GM19372 (cell line): ENCODE data around the gene KAT6B.

ENCODE experiments used
- ATAC-seq: cut with Tn5 transposase; IDR thresholded peaks from one replicate; pipeline ENCODE4 v1.9.1; 2021; ENCODE audit warnings: mild to moderate bottlenecking, low read depth, moderate library complexity; ENCODE audit not compliant: unreplicated experiment

KAT6B gene

DNA sequence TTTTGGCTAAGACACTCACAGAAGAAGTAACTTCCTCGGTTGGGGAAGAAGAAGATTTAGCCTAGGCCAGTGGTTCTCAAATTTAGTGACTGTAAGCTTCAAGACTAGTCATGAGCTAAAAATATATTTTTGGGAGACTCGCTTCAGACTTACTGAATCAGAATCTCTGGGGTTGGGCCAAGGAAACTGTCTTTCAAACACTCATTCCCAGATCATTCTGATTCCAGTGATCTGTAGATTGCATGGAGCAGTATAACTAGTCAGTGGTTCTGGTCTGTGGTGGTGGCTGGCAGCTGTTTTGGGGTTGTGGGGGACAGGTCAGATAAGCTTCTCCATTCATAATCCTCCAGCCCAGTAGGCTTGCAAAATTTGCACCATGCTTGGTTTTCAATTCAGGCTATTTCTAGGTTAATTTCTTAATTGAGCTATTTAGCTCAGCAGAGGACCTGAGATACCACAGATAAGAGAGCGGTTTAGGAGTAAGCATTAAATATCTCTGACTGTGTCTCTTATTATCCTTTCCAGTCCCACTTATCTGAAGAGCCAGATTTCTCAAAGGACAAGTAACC lies 3.8 kb upstream of the KAT6B start:
- ATAC-seq = no peak

DNA sequence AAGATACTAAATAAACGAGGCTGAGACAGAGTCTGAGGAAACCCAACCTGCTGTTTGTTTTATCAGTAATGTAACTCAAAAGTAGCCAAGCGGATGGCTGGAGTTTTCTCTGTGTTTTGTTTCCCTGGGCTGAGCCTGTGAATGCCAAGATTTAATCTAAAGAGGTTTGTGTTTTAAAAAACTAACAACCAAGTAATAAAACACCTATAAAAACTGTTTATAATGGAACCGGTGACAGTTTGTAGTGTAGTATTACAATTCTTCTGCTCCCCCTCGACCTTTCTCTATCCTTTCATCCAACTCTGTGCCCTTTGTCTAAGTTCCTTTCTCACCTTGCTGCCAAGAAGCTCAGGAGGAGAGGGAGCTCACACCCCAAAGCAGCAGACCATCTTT lies 2.6 kb upstream of the KAT6B start:
- ATAC-seq = no peak

DNA sequence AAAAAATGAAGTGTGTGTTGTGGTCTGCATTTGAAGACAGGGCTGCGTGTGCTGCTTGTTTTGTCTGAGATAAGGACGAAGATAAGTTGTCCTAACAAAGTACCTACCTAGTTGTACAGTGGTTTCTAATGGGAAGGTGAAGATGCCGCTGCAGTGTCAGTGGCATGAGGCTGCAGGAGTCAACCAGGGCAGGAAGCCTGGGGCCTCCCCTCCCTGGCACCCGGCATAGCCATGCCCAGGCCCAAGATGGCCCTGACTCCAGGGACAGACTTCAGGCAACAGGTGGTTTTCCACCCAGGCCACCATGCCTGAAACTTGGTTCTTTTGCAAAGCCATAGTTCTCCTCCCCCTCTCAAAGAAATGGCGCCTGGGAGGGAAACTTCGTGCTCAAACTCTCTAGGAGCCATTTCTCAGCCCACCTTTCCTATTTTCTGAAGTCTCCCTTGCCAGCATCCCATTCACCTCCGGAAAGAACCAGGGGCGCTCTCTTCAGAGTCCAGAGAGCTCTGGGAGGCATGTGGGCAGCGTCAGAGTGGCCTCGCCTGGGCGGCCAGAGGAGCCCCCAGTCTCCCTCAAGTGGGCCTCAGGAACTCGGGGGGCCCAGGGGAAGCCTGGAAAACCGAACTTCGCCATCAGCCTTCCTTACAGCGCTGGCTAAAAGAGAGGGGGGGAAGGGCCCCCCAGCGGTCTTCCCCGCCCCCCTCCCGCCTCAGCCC lies 2.1 kb upstream of the KAT6B start:
- no peak for ATAC-seq

DNA sequence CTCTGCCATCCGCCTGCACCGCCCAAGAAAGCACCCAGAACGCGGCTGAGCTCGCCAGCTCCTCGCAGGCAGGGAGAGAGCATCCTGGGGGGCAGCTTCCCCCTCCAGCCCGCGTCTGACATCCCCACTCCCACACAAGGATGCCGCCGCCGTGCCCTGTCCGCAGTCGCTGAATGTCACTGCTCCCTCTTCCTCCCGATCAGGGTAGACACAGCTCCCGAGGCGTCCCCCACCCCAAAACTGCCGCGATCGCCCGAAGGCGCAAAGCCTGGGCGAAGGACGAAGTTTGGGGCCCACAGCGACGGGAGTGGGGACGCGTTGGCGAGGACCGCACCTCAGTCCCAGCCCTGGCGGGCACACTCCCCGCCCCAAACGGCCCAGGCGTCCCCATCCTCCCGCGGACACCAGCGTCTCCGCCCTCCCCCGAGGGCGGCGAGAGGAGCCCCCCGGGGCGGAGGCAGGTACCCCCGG lies 1.5 kb upstream of the KAT6B start:
- no peak for ATAC-seq

DNA sequence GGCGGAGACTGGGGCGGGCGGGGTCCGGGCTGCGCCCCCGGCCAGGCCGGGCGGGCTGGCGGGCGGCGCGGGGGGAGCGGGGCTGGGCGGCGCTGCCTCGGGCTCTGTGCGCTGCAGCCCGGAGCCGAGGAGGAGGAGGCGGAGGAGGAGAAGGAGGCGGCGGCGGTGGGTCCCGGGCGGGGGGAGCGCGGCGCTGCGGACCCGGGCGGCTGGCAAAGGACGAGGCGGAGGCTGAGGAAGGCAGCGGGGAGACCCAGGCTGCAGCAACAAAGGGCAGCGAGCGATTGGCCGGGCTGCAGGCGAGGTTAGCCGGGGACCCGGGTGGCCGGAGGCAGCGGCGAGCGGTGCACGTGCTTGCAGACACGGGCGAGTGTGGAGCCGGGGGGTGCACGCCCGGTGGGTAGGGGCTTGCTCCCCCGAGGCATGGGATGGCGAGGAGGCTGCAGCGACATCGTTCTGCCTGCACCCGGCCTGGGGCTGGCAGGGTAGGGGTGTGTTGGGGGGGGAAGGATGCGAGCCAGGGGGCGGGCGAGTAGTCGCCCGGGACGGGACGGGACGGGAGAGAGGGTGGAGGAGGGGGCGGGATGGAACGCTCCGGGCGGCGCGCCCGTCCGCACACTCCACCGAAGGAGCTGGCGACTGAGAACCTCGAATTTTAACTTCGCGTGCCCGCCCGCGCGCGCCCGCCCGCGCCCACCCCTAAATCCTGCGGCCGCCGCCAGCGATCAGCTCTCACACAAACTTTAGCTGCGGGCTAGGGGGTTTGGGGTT lies 844 bp upstream of the KAT6B start:
- no peak for ATAC-seq

DNA sequence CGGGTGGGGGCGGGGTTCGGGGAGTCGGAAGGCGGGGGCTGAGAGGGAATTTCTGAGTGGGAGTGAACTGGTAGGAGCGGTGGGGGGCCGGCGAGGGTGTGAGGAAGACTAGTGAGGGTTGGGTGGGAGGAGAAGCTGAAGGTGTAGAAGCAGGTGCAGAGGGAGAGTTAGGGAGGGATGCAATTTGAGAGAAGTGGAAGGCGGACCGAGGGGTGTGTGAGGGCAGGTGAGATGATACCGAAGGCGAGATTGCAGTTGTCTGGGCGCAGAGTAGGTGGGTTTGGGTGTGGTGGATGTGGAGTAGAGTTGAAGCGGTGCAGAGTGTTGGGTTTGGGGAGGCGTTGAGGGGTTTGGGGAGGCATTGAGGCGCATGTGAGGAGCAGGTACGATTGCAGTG lies 643 bp downstream of the KAT6B start:
- ATAC-seq = no peak

DNA sequence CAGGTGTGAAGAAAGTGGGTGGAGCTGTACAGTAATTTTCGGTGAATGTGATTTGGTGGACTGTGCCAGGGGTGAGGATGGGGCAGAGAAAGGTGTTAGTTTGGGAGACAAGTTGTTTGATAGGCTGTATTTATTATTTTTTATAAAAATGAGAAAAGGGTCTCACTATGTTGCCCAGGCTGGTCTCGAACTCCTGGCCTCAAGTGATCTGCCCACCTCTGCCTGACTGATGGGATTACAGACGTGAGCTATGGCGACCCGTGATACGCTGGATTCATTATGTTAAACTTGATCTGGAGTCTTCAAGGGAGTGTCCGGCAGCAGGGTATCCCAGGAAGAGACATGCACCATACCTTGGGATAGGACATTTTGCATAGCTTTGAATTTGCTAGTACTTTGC lies 1.3 kb downstream of the KAT6B start:
- ATAC-seq = no peak

DNA sequence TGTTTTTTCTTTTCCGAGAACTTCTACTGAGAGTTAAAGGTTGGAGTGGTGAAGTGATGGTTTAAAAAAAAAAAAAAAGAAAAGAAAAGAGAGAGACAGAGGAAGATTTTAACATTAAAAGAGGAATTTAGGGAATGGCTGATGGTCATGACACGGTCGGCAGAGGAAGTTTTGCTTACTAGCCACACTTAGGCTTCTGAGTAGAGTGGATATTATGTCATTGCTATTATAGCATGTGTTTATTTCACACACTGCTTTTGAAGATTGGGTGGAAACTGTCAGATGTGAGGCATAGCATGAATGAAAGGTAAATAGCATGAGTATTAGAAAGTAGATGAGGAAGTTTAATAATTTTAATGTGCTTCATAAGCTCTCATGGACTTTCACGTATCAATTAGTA lies 2.5 kb downstream of the KAT6B start:
- no peak for ATAC-seq

DNA sequence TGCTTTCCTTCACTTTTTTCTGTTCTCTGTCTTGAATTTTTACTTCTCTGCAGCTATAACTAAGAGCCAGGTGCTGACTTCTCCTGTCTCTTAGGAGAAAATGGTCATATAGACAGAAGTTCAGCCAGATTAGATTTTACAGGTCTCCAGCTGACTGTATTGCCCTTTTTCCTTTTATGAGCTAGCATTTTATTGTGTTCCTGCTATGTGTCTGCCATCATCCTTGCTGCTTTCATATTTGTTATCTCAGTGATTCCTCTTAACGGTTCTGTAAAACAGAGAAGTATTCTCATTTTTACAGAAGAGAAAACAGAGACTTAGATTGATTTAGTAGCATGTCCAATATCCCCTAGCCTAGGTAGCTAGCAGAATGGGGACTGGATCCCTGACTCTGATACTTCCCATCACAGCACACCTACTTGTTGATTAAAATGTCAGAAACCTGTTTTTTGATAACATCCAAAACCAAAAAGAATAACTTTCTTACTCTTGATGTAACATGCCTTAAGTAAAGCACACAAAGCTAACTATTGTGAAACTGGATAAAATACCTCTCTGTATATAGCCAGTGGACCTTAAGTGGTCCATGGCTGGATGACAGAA lies 5.2 kb downstream of the KAT6B start:
- ATAC-seq = no peak

DNA sequence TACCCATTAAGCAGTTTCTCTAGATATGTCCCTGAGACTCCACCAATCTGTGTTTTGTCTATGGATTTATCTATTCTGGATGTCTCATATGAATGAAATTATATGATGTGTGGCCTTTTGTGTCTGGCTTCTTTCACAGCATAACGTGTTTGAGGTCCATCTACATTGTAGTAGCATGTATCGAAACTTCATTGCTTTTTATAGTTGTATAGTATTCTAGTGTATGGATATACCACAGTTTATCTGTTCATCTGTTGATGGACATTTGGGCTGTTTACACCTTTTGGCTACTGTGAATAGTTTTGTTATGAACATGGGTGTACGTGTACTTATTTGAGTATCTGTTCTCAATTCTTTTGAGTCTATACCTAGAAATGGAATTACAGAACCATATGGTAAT lies 9.6 kb downstream of the KAT6B start:
- ATAC-seq = no peak

DNA sequence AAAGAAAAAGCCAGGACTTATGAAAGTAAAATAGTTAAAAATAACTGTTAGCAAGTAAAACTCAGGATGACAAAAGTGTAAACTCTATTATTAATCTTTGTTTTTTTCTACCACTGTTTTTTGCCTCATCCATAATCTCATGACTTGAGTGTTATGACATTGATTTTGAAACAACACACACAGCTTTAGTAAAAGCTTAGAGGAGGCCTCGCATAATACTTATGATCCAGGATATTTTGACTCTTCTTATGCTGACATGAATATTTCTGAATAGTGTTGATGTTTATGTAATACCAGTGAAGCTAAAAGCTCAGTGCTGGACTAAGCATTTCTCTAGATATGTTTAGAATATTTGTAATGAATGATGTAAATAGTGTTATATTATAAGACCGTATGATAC lies 10.5 kb downstream of the KAT6B start:
- ATAC-seq = no peak

DNA sequence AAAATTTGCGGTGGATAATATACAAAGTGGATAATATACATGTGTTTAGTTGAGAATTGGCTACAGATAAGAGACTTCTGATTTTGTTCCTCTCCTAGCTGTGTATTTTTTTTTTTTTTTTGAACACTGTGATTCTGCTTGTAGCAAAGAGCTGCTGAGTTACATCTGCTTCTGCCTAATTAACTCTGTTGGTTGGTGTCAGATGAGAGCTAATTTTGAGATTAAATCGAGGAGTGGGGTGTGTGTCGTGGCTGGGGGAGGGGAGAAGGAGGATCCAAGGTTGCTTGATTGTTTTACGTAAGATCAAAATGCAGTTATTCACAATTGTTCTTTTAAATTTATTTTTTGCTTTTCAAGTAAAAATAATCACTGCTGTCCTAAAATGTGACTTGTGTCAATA lies 11.3 kb downstream of the KAT6B start:
- ATAC-seq = no peak

DNA sequence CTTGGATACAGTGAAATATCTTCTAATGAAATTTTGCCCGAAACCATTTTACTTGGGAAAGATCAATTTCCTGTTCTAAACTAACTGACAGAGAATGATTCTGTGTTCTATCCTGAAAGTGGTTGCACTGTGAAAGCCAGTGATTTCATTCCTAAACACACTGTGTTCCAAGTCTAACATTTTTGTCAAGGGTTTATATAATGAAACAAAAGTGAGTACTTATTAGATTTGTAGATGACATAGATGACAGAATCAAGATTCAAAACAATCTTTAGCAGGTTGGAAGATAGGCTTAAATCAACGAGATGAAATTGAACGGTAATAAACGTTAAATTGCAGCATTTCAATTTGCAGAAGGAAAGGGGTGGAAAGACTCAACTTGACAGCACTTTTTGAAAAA lies 13.3 kb downstream of the KAT6B start:
- no peak for ATAC-seq

DNA sequence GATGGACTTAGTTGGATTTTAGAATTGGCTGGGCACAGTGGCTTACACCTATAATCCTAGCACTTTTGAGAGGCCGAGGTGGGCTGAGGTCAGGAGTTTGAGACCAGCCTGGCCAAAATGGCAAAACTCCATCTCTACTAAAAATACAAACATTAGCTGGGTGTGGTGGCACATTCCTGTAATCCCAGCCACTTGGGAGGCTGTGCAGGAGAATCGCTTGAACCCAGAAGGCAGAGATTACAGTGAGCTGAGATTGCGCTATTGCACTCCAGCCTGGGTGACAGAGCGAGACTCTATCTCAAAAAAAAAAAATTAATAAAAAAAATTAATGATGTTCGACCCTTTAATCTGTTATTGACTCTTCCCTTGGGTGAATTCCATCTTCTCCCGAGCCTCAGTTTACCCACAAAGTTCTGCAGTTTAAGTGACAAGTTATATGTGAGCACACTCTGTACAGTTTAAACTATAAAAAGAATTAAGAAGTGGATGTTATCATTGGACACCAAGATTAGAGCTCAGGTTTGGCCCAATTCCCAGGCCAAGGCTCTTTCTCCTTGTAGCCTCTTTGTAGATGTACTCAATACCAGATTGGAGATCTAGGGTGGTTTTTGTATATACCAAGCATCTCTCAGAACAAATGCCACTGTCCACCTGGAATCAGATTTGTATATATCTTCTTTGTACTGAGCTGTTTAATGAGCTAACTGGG lies 15.0 kb downstream of the KAT6B start:
- ATAC-seq = no peak

DNA sequence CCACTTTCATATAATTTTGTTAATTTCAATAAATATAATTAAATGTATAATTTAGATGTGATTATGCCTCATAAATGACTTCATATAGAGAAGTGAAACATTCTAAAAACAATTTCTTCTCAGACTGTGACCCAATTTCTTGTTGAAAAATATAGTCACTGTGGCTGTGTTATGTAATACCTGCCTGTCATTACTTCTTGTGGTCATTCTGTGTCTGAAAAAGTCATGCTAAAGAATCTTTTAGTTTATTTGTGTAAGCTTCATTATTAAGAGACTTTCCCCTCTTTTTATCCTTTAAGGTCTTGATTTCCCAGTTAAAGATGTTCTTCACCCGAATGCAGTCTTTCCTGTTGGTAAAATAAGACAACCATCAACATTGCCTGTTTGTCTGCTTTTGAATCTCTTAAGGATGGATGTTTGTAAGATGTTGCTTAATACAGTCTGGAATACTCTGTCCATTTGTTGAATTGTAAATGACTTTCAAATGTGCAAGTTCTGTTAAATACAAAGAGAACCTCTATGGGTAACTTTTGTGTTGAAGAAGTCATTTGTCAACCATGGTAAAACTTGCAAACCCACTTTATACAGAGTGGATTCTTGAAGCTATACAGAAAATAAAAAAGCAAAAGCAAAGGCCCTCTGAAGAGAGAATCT lies 16.0 kb downstream of the KAT6B start:
- ATAC-seq = no peak

DNA sequence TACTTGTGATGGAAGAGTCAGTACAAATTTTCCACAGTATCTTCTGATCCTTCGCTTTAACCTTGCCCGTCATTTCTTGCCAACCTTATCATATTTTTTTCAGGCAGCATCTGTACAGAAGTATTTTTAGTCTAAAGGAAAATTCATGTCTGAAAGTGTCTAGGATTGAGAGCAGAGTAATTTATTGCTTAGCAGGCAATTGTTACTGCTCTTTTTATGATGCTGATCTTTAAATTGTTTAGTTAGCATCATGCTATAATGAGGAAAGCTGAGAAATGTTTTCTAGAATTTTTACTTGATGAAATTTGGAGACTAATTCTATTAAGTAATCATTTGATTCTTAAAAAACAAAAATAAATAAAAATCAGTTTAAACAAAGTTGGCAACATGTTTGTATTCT lies 20.6 kb downstream of the KAT6B start:
- ATAC-seq = no peak

DNA sequence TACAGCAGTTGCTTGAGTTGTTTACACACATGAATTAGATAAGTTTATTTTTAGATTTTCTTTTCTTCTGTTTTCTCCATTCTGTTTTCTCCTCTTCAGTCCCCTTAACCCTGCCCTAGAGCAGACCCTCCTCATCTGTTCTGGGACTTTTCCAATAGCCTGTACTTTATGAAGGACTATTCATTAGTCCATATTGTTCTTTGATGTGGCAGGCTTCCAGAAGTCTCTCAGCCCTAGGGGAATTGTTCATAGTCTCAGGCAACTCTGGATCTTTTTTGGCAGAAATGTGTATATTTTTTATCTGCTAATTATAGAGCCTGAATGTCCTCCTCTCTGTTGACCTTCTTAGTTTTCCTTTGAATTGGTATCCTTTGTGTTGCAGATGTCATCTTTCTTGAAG lies 25.4 kb downstream of the KAT6B start:
- ATAC-seq = no peak

DNA sequence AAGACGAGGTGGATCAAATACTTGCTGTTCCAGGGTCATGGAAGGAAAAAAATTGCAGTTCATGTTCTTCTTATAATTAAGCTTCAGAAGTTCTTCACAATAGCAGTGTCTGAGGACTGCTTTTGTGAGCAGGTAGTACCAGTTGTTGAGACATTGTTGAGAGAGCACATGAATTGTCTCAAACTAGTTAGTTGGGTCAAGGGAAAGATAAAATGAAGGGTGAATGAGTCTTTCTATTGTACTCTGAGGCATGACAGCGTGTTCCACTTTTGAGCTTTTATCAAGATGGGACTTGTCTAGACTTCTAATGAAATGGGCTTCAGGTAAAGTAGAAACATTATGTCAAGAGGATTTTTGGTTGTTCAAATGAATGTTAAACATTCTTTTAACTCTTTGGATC lies 26.0 kb downstream of the KAT6B start:
- no peak for ATAC-seq

DNA sequence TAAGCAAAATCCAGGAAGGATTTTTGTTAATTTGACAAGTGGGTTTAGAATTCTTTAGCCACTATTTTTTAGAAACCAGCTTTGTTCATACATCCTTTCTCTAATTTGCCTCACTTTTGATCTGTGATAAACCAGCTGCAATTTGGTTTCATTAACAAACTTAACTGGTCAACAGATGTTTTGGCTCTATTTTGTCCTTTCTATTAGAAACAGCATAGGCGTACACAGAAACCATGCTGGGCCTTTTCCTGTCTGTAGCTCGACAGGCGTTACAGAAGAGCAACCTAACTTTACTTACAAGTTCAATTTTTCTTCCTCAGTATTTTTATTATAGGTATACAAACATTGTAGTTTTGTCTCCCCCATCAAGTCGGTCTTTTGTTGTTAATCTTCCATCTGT lies 28.2 kb downstream of the KAT6B start:
- no peak for ATAC-seq

DNA sequence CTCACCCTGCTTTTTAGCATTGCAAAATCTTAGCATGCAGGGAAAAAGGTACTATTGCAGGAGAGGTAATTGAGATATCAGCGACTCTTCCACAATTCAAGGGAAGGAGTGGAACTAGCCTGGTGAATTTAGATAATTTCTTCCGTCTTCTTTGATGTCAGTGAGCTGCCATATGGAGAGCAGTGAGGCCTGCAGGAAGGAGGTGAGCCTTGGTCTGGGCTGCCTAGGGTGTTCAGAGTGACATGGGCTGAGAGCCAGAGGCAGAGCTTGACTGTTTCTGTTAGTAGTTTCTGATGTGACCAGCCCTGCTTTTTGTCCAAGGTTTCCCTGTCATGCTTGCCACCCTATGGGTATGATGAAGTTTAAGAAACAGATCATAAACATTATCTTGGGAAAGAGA lies 28.6 kb downstream of the KAT6B start:
- ATAC-seq = no peak
